Stimulated activated CD8-positive, alpha-beta memory T cell treated with anti-CD3 and anti-CD28 coated beads, Interleukin-12 subunit alpha, Interleukin-12 subunit beta, amount 100 ng/mL, for 24 hours (primary cell): Measurements from ENCODE around the gene ETHE1.
A peak's percentile ranks its signal among the peaks of the same experiment; 100 is the strongest.

Experiments
- DNase-seq: peaks from one replicate; pipeline ENCODE4 v3.0.0-alpha.2; 2020; ENCODE audit errors: extremely low read depth

The ETHE1 gene, protein sequence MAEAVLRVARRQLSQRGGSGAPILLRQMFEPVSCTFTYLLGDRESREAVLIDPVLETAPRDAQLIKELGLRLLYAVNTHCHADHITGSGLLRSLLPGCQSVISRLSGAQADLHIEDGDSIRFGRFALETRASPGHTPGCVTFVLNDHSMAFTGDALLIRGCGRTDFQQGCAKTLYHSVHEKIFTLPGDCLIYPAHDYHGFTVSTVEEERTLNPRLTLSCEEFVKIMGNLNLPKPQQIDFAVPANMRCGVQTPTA

DNA sequence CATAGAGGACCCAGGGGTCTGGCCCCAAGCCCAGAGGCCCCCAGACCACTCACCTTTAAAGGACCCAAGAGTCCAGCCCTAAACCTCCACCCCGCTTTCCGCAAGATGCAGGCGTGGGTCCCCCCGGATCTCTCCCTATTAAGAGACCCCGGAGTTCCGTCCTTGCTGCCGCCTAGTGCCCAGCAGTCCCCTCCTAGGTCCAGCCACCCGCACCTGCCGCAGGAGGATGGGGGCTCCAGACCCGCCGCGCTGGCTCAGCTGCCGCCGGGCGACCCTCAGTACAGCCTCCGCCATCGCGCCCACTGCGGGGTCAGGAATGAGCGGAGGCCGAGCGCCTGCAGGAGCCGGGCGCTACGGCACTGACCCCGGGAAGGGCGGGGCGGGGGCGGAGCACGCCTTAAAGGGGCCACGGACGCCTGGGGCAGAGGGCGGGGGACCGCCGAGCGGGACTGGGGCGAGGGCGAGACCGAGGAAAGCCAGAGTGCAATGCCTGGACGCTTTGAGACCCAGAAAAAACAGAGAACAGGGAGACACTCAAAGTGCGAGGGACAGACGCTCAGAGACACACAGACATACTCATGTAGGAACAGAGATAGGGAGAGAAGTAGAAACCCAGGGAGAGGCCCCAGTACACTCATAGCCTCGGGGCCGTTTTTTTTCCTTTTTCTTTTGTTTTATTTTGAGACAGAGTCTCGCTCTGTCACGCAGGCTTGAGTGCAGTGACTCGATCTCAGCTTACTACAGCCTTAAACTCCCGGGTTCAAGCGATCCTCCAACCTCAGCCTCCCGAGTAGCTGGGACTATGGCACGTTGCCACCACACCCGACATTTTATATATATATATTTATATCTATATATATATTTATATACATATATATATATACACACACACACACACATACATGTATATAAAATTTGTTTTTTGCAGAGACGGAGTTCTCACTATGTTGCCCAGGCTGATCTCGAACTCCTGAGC is at the start of gene ETHE1:
ETHE1 (minus strand) TSS at position 318 of the 976 bp plus-strand sequence; CDS start at position 294, 24 bp downstream.
- peak; percentile 52 for DNase-seq

DNA sequence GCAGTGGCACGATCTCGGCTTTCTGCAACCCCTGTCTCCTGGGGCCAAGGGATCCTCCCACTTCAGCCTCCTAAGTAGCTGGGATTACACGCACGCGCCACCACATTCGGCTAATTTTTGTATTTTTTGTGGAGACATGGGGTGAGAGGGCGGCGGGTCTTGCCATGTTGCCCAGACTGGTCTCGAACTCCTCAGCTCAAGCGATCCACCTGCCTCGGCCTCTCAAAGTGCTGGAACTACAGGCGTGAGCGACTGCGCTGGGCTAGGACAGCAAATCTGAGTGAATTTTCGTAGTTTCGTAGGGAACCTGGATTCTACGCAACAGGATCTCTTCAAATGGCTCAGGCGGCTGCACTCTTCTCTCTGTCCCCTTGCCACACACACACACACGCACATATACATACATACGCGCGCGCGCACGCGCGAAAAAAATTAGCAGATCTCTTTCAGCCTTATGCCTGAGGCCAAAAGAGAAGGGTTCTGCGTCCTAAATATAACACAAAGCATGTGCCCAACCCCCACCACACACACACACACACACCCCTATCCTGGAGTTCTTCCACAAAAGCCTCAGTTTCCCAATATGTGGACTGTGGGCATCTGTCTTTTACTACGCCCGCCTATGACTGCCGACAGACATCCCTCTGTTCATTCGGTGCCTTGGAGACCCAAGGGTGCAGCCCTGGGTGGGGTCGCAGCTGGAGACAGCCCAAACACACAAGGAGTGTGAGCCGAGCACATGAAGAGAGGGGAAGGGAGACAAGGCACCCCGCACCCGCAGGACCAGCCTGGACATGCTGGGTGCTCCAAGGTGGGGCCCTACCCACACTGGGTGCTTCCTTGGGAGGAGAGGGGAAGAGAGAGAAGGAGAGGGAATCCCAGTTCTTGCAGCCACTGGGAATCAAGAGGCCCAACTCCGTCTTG is 49.2 kb upstream of the ETHE1 start:
- no peak for DNase-seq

DNA sequence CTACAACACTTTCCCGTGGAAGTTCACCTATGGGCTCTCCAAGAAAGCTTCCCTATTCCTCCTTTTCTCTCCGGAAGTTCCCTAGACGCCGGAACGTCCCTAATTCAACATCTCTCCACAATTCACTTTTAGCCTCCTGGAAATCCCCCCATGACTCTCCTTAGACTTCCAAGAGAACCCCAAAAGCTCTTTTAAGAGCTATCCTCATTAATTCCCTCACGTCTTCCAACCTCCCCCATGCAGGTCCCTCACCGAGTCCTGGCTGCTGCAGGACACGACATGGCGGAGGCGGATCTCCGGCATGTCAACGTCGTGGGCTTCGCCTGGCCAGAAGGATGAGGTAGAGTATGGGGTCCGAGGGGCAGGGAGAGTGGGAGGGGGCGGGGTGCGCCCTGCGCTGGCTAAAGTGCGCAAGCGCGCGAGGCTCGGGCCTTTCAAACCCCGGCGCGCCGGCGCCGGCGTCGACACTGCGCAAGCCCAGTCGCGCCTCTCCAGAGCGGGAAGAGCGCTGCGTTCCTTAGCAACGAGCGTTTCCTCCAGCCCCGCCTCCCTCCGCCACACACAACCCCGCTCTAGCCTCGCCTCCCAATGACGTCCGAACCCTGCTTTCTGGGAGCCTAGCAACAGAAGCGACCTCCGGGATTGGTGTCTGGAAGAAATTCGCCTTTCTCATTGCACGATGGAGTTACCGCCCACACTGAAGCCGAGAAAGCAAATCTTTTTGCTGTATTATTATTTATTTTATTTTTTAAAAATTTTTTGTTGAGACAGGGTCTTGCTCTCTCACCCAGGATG is 48.4 kb upstream of the ETHE1 start, which contains the start of the genes PINLYP and XRCC1:
PINLYP (plus strand) TSS at position 646 of the 795 bp plus-strand sequence. CDS start 1,391 bp downstream, outside the sequence.
XRCC1 (minus strand) TSS at position 372 of the 795 bp plus-strand sequence; CDS start at position 303, 69 bp downstream.
- DNase-seq = peak; percentile 95

DNA sequence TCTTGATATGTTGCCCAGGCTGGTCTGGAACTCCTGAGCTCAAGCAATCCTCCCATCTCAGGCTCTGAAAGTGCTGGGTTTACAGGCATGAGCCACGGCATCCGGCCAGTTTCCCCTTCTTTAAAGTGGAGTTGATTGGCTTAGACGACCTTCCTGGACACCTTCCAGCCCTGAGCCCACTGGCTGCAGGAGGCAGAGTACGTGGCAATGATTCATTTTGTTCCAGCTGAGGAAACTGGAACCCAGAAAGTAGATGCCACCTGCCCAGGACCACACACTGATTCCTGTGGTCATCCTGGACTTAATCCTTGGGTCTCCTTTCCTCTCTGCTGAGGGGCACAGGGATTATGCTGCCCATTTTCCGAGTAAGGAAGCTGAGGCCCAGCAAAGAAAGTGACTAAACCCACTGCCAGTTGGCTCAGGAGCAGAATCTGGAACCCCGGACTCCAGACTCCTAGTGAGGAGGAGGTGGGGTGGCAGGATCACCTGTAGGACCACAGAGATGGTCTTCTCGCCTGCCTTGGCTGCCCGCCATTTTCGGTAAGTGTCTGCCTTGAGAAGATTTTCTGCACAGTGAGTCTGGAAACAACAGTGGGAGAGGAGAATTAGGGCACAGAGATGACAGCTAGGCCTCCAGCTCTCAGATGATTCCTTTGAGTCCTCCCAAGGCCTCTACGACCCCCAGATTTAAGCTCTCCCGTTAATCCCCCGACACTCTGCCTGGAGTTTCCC is 47.6 kb upstream of the ETHE1 start:
- no peak for DNase-seq

DNA sequence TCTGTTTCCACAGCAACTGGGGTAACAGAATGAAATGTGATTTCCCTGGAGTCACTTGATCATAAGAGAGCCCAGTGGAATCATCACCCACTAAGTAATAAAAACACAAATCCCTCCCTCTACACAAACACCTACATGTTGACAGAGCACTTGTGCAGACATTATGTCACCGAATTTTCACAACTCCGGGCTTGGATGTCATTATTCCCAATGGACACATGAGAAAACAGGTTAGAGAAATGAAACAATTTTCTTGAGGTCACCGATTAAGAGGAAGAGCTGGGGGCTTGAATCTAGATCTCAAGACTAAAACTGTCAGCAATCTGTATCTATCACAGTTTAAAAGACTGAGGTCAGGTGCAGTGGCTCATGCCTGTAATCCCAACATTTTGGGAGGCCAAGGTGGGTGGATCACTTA is 45.2 kb upstream of the ETHE1 start:
- no peak for DNase-seq

DNA sequence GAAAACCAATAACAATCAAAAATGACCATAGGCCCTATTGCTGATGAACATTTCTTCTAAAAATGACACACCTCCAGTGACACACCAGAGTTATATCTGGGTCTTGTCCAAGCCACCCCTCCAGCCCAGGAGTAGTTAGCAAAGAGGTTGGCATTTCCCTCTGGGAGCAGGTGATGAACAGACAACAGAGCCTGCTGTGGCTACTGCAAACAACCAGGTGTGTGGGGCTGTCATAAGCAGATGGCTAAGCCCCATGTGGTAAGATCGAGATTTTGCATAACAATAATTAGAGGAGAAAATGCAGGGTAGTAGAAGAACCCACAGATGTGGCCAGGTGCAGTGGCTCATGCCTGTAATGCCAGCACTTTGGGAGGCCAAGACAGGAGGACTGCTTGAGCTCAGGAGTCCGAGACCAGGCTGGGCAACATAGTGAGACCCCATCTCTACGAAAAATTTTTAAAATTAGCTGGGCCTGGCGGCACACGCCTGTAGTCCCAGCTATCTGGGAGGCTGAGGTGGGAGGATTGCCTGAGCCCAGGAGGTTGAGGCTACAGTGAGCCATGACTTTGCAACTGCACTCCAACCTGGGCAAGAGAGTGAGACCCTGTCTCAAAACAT is 43.3 kb upstream of the ETHE1 start:
- no peak for DNase-seq

DNA sequence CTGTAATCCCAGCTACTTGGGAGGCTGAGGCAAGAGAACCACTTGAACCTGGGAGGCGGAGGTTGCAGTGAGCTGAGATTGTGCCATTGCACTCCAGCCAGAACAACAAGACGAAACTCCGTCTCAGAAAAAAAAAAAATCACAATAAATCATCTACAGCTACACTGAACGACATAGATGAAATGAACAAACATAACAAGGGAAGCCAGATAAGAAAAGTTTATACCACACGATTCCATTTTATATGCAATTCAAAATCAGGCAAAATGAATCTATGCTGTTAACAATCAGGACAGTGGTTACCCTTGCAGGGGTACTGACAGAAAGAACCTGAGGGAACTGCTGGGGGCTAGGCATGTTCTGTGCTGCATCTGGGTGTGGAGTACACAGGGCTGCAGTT is 42.7 kb upstream of the ETHE1 start:
- DNase-seq = no peak

DNA sequence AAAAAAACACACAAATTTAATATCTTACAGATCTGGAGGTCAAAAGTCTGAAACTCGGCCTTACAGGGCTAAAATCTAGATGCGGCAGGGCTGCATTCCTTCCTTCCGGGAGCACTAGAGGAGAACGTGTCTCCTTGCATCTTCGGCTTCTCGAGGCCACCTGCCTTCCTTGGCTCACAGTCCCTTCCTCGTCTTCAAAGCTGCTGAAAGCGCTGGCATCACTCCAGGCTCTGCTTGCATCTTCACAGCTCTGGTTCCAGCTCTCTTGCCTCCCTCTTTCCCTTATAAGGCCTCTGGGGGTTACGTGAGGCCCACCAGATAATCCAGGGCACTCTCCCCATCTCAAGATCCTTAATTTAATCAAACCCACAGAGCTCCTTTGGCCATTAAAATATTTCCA is 37.8 kb upstream of the ETHE1 start:
- no peak for DNase-seq

DNA sequence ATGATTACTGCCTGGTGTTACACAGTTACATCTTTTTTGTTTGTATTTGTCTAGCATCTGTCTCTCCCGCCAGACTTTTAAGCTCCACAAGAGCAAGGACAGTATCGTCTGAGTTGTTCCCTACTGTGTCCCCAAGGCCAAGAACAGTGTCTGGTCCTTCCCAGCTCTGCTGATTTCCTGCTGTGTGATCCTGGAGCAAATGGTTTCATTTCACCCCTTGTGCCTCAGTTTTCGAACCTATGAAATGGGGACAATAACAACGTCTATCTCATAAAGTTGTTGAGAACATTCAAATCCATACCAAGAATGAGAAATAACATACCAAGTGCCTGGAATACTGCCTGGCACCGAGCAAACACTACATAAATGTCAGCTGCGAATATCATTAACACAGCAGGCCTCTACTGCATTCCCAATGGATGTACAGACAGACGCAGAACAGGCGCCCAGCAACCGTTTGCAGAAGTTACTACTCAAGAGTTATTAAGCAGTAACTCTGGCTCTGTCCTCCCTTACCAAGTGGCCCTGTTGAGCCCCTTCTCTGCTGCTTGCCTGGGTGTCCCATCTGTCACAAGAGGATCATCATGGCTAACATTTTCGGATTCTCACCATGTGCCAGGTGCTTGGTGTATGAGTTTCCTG is 36.9 kb upstream of the ETHE1 start:
- no peak for DNase-seq

DNA sequence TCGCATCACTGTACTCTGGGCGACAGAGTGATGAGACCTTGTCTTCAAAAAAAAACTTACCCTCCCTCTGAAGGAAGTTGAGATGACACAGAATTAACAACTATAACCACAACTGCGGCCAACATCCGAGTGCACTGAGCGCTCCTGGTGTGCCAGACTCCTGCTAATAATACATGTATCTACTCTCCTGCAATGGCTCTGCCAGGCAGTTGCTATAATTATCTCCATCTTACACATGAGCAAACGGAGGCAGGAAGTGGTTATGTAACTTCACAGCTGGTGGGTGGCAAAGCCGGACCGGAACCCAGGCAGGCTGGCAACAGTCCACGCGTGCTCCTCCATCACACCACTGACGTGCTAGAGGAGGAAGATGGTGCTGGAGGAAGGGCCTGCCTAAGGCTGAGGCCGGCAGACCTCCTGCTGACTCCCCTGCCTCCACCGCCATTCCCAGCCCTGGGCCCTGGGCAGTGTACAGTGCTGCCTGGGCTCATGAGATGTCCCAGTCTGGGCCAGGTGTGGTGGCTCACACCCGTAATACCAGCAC is 35.8 kb upstream of the ETHE1 start:
- DNase-seq = peak; percentile 38

DNA sequence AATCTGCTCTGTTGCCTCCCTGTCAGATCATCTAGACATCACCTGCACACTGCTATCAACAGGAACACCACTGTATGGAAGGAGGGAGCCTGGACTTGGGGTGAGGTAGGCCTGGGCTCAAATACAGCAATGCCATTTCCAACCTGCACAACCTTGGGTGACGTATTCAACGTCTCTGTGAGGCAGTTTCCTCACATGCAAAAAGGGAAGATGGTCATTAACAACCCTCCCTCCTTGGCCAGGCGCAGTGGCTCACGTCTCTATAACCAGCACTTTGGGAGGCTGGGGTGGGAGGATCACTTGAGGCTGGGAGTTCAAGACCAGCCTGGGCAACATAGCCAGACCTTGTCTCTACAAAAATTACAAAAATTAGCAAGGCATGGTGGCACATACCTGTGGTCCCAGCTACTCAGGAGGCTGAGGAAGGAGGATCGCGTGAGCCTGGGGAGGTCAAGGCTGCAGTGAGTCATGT is 35.3 kb upstream of the ETHE1 start:
- no peak for DNase-seq

DNA sequence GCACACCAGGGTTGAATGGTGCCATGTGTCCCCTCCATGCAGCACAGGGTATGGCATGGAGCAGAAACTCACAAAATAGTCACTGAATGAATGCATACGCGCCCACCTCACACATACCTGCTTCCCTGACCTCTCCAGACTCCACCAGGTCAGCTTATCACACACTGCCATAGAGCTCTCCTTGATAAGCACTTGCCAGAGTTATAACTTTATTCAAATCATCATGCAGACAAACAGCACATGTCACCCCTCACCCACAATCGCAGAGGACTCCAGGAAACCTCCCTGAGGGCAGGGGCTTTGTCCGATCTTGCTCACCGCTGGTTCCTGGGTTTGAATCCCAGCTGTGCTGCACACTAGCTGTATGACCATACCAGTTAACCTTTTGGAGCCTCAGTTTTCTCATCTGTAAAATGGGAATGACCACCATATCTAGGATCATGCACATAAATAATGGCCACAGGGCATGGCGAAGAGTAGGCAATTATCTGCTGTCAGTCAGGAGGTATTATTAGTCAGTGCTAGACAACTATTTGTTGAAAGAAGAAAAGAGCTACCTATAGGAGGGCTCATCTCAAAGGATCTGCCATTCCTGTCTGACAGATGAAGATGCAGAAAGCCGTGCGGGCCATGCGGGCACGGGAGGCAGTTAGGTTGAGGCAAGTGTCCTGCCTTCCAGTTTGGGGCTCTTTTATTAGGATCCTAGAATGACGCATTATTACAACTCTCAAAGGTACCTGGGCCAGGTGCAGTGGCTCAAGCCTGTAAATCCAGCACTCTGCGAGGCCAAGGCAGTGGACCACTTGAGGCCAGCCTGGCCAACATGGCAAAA is 34.4 kb upstream of the ETHE1 start:
- DNase-seq = no peak

DNA sequence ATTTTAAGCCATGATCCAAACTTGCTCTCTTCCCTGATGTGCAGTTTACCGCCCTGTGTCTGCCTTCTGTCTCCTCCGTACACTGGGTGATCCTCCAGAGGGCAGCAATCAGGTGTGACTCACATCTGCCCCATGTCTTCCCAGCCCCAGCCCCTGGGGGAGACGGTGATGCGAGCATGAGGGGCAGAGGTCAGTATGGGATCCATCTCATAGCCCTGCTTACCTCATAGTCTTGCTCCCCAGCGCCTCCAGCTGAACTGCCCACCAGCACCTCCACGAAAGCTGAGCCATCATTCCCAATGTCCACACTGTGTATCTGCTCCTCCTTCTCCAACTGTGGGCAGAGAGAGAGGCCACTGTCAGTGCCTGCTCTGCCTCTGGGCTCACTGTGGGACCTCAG is 33.7 kb upstream of the ETHE1 start:
- no peak for DNase-seq

DNA sequence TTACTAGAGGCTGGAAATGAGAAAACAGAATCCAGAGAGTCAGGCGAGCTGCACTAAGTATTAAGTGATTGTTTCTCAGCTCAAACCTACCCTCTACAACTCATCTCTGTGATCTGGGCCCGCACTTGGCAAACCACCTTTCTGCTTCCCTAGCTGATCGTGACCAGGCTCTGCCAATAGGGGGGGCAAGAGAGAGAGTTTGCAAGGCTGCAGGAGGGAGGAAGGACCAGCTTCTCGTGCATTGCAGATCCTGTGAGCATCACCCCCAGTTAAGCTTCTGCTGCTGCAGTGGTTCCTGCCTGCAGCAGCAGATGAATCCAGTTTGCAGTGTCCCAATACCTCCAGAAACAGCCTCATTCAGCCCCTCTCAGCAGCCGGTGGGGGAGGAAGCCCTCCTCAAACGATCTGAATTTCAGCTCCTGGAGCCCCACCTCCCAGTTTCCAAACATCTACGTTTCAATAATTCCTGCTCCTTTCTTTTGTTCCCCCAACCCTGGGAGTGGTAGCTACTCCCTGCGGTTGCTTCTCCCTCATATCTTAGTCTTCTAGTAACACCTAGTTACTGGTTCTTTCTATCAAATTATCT is 28.3 kb upstream of the ETHE1 start:
- peak; percentile 31 for DNase-seq

DNA sequence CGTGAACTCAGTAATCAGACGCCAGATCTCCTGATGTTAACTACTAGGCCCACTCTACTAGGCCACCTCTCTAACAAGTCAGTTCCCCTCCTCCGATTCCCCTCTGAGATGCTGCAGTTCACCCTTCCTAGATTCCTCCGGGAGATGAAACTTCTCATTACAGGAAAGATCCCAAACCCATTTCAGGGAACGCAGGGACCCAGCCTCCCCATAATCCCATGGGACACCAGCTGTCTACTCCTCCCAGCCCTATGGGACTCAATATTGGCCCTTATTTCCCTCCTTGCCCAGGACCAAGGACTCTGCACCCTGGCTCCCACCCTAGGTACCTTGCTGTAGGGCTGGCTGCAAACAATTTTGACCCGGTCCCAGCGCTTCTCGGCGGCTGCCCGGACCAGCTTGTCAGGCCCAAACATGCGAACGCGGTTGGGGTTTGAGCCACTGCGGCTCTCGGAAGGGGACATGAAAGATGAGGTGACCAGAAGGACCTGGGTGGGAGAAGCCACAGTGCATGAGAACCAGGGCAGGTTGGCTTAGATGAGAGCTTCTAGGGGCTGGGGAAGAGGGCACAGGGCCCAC is 27.4 kb upstream of the ETHE1 start:
- no peak for DNase-seq

DNA sequence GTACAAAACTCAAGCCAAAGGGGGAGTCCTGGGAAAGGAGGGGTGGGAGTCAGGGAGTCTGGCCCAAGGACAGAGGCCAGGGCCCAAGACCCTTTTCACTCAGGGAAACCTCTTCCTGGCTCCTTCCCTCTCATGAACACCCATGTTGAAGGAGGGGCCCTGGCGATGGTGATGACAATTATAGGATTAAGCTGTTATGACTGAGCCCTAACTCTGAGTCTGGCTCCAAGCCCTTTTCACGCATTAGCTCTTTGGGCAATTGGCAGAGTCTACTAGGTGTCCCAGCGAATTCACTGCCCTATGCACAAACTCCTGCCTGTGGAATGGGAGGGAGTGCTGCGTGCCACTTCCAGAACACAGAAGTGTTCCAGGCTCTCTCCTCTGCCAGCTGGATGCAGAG is 26.7 kb upstream of the ETHE1 start:
- no peak for DNase-seq

DNA sequence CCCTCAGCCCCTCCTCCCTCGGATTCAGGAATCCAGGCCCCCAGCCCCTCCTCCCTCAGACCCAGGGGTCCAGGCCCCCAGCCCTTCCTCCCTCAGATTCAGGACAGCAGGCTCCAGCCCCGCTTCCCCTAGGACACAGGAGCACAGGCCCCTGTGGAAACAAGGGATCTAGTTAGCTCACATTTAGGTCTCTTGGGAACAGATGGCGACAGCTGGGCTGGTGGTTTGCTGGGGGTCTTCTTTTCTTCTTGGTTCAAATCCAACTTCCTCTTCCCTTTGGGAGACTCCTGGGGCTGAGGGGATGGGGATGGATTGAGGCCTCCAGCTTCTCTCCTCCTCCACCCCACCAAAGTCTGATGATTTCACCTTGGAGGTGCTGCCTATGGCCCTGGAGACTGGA is 25.6 kb upstream of the ETHE1 start:
- DNase-seq = no peak
